Gastrocnemius medialis (tissue), 4 donors: Measurements from ENCODE around the gene CRTC3. TPM values are rescaled to one million over a fixed set of nuclear protein-coding genes. Genes with fewer than 3 reads are reported as not detected.
A peak's percentile ranks its signal among the peaks of the same experiment; 100 is the strongest.
"Not testable (repeated sequence)": the region's sequence is repeated elsewhere in the genome, so short reads cannot be mapped to it uniquely, and the experiment has no call there.

Experiments
- ATAC-seq, 2 donors: fragments of 150-250 bp; one replicate each; pipeline ENCODE4 v1.9.1; 2016
- DNase-seq, 2 donors: peaks; one replicate each; pipeline ENCODE4 v3.0.0-alpha.2; 2019
- H3K27ac ChIP-seq, 4 donors: fragments of 200-600 bp; sonication (generic); 1 replicate in 1 of 4; 2 replicates in 3 of 4; pipeline ENCODE4 v1.5.1; 2016 to 2018; ENCODE audit warnings: mild to moderate bottlenecking in 2 of 4, moderate library complexity in 1 of 4
- H3K27me3 ChIP-seq, 3 donors: fragments of 200-600 bp; sonication (generic) in 2 of 3; 1 replicate in 1 of 3; 2 replicates in 2 of 3; pipeline versions ENCODE4 v1.5.1 to v1.6.0; 2016 to 2019; ENCODE audit warnings: mild to moderate bottlenecking in 1 of 3, moderate library complexity in 1 of 3
- H3K36me3 ChIP-seq, 2 donors: fragments of 200-600 bp; sonication (generic) in 1 of 2; one replicate each; pipeline ENCODE4 v1.5.1; 2017 to 2018
- H3K4me1 ChIP-seq, 2 donors: fragments of 200-600 bp; sonication (generic) in 1 of 2; one replicate each; pipeline ENCODE4 v1.5.1; 2016 to 2017; ENCODE audit warnings: mild to moderate bottlenecking in 2 of 2
- H3K4me3 ChIP-seq, 4 donors: fragments of 200-600 bp; sonication (generic) in 3 of 4; 1 replicate in 1 of 4; 2 replicates in 3 of 4; pipeline ENCODE4 v1.5.1; 2016 to 2019; ENCODE audit warnings: mild to moderate bottlenecking in 2 of 4
- H3K9me3 ChIP-seq, 3 donors: fragments of 200-600 bp; sonication (generic) in 2 of 3; 1 replicate in 1 of 3; 2 replicates in 2 of 3; pipeline ENCODE4 v1.5.1; 2016 to 2019
- POLR2A ChIP-seq, 2 donors: fragments of 450-650 bp; IDR thresholded peaks; one replicate each; pipeline ENCODE4 v1.6.1; 2017; ENCODE audit warnings: antibody characterized with exemption in 2 of 2, mild to moderate bottlenecking in 2 of 2, moderate library complexity in 2 of 2
- in situ Hi-C, 4 donors: fragments of 200-750 bp; cut with MboI; loops; one replicate each; pipeline versions ENCODE4 v1.15.0 to v1.8.0; 2017; ENCODE audit warnings: low sequenced_read_pairs in 4 of 4
- intact Hi-C: fragments of 100-400 bp; cut with DNase I; formaldehyde crosslinking; loops from one replicate; pipeline ENCODE4 v1.15.1; 2023; ENCODE audit warnings: low total_unique reads
- total RNA-seq, 4 donors: library from RNA; depleted of rRNA; stranded (reverse); fragments of >200 nt; gene quantifications; one replicate each; pipeline versions ENCODE4 v1.1.0 to v1.2.3, GENCODE V29; 2016
- TF ChIP-seq, protein P1 (sequence below), 5 experiments: fragments of 450-650 bp in 3 of 5; fragments of 200-600 bp in 2 of 5; sonication (generic) in 2 of 5; IDR thresholded peaks in 4 of 5; conservative IDR thresholded peaks in 1 of 5; 1 replicate in 4 of 5; 2 replicates in 1 of 5; pipeline ENCODE4 v1.5.1; 2016 to 2019; ENCODE audit warnings: antibody characterized with exemption in 5 of 5, mild to moderate bottlenecking in 3 of 5, moderate library complexity in 3 of 5

CRTC3 gene
- total RNA-seq, 4 donors from 2014 or later = 20.7 to 41.4 (median 30.5) TPM

DNA sequence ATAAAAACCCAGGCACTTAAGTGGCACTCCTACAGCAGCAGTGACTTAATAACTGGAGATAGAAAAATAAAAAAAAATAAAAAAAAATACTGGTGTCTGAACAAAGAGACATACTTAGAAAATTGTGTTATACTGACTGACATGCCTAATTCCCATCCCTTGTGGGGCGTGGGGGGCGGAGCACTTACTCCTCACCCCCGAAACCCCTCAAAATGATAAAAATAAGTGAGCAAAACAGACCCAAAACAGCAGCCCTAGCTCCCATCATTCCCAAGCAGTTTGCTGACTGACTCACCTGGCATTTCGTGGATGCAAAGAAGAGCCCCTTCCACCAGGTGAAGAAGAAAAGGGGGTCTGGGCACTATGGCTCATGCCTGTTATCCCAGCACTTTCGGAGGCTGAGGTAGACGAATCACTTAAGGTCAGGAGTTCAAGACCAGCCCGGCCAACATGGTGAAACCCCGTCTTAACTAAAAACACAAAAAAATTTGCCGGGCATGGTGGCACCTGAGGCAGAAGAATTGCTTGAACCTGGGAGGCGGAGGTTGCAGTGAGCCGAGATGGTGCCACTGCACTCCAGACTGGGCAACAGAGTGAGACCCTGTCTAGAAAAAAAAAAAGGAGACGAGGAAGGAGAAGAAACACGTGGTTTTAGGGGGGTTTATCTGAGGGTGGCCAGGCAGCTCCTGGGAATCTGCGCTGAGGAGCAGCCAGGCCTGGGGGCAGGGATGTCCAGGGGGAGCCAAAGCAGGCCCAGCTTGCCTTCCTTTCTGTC, 136.6 kb downstream of the CRTC3 start:
- in situ Hi-C loops = no loop called here

DNA sequence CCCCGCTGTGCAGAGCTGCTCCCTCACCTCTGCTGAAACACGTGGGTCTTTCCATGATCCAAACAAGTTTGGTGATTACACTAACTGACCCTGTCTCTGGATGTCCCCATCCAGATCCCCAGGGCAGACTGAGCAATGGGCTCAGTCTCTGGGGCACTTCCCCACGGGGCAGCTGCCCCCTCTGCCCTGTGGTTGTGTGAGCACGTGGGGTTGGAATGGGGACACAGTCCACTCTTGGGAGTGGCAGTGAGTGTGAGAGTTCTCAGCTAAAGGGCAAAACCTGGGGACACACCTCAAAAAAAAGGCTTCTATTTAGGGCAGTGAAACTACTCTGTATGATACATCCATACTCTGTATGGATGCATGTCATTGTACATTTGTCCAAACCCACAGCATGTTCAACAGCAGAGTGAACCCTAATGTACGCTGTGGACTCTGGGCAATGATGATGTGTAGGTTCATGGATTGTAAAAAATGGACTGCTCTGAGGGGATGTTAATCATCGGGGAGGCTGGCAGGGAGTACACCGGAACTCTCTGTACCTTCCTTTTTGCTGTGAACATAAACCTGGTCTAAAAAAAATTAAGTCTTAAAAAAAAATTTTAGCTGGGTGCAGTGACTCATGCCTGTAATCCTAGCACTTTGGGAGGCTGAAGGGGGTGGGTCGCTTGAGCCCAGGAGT, 137.5 kb downstream of the CRTC3 start:
- in situ Hi-C loops = no loop called here
- Histone ChIP-seq H3K36me3 (no peaks in the 10 kb centered on the region), H3K4me1 (peaks cover 4 to 7% of the 10 kb centered on the region in 2 donors), H3K4me3 (no peak overlapping the region), H3K9me3 (no peaks in the 10 kb centered on the region), H3K27ac (peak overlapping the region in 1 of 4 donors; percentile 28), H3K27me3 (no peaks in the 10 kb centered on the region)
- no peak for DNase-seq
- no peak for TF ChIP-seq POLR2A (IDR thresholded peaks at IDR 0.05)
- TF ChIP-seq, protein P1, sequence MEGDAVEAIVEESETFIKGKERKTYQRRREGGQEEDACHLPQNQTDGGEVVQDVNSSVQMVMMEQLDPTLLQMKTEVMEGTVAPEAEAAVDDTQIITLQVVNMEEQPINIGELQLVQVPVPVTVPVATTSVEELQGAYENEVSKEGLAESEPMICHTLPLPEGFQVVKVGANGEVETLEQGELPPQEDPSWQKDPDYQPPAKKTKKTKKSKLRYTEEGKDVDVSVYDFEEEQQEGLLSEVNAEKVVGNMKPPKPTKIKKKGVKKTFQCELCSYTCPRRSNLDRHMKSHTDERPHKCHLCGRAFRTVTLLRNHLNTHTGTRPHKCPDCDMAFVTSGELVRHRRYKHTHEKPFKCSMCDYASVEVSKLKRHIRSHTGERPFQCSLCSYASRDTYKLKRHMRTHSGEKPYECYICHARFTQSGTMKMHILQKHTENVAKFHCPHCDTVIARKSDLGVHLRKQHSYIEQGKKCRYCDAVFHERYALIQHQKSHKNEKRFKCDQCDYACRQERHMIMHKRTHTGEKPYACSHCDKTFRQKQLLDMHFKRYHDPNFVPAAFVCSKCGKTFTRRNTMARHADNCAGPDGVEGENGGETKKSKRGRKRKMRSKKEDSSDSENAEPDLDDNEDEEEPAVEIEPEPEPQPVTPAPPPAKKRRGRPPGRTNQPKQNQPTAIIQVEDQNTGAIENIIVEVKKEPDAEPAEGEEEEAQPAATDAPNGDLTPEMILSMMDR (IDR thresholded peaks at IDR 0.05 in 4 of 5, conservative IDR thresholded peaks at IDR 0.05 in 1 of 5) = no peak
- intact Hi-C loops = no loop called here
- no peak for ATAC-seq

More for the DNA sequence above, 136.6 kb downstream of the CRTC3 start:
- TF ChIP-seq, protein P1 (IDR thresholded peaks at IDR 0.05 in 4 of 5, conservative IDR thresholded peaks at IDR 0.05 in 1 of 5) = no peak
- TF ChIP-seq POLR2A (IDR thresholded peaks at IDR 0.05) = no peak
- Histone ChIP-seq H3K9me3 (no peaks in the 10 kb centered on the region), H3K27me3 (no peaks in the 10 kb centered on the region), H3K36me3 (no peaks in the 10 kb centered on the region), H3K4me1 (peaks cover 8 to 15% of the 10 kb centered on the region in 2 donors), H3K4me3 (peak overlapping the region; percentile 68 to 94 (median 70)), H3K27ac (peak overlapping the region; percentile 81 to 87 (median 84))
- intact Hi-C loops = no loop called here
- ATAC-seq = no peak
- no peak for DNase-seq

DNA sequence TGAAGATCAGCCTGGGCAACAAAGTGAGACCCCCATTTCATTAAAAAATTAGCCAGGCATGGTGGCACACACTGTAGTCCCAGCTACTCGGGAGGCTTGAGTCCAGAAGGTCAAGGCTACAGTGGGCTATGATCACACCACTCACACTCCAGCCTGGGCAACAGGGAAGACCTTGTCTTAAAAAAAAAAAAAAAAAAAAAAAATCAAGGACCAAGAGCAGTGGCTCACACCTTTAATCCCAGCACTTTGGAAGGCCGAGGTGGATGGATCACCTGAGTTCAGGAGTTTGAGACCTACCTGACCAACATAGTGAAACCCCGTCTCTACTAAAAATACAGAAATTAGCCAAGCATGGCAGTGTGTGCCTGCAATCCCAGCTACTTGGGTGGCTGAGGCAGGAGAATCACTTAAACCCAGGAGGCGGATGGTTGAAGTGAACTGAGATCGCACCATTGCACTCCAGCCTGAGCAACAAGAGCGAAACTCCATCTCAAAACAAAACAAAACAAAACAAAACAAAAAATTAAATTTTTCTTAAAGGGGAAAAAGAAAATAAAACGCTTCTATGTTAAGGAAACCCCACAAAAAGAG, 138.1 kb downstream of the CRTC3 start:
- H3K27ac ChIP-seq, intact Hi-C loops, H3K36me3 ChIP-seq, H3K4me3 ChIP-seq, ATAC-seq, DNase-seq, H3K4me1 ChIP-seq, H3K27me3 ChIP-seq, H3K9me3 ChIP-seq, in situ Hi-C loops: not testable (repeated sequence)

DNA sequence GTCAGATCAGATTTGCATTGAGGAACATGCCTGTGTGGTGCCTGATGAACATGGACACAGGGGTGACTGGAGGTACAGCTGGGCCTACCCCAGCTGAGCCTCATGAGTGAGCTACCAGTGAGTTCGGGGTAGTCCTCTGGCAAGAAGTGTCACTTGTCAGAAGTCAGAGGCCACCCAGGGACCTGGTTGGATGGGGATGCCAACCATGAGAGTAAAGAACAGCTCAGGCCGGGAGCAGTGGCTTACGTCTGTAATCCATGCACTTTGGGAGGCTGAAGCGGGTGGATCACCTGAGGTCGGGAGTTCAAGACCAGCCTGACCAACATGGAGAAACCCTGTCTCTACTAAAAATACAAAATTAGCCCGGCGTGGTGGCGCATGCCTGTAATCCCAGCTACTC, 140.9 kb downstream of the CRTC3 start:
- ATAC-seq, H3K4me3 ChIP-seq, H3K27ac ChIP-seq, DNase-seq, in situ Hi-C loops, H3K4me1 ChIP-seq, H3K36me3 ChIP-seq, H3K9me3 ChIP-seq, intact Hi-C loops, H3K27me3 ChIP-seq: not testable (repeated sequence)

DNA sequence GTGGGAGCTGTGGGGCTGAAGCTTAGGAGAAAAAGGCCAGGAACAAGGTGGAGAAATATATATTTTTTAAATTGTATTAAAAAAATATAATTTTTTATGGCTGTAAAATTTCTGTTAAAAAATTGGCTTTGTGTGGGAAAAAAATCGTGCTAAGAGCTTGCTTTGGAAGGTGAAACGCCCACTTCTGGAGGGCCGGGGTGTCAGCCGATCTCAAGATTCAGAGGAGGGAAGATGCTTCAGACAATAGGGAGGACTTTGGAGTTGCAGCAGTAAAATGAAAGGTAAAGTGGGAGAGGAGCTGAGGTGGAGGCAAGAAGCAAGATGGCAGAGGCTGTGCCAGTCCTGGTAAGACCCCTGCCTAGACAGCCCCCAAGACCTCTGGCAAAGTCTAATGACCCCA, 141.5 kb downstream of the CRTC3 start:
- peaks cover under 1% of the 10 kb centered on the region in 2 donors for H3K4me1 ChIP-seq
- in situ Hi-C loops (no loop called here), intact Hi-C loops (no loop called here)
- no peaks in the 10 kb centered on the region for H3K9me3 ChIP-seq
- no peak overlapping the region for H3K27ac ChIP-seq
- H3K36me3 ChIP-seq = no peaks in the 10 kb centered on the region
- no peak for ATAC-seq
- TF ChIP-seq POLR2A (IDR thresholded peaks at IDR 0.05) = no peak
- TF ChIP-seq, protein P1 (IDR thresholded peaks at IDR 0.05 in 4 of 5, conservative IDR thresholded peaks at IDR 0.05 in 1 of 5) = no peak
- H3K4me3 ChIP-seq = no peak overlapping the region
- H3K27me3 ChIP-seq = no peaks in the 10 kb centered on the region
- no peak for DNase-seq

DNA sequence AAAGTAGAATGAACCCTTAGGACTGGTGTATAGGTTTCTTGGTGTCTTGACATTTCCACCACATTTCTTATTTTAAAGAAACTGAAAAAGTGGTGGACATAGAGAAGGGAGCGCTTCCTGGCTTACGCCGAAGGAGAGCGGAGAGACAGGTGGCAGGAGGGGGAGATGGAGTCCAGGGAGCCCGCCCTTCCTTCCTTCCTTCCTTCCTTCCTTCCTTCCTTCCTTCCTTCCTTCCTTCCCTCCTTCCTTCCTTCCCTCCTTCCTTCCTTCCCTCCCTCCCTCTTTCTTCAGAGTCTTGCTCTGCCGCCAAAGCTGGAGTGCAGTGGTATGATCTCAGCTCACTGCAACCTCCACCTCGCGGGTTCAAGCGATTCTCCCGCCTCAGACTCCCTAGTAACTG, 143.6 kb downstream of the CRTC3 start:
- intact Hi-C loops, H3K4me3 ChIP-seq, H3K27ac ChIP-seq, H3K4me1 ChIP-seq, H3K27me3 ChIP-seq, H3K36me3 ChIP-seq, DNase-seq, in situ Hi-C loops, ATAC-seq, H3K9me3 ChIP-seq: not testable (repeated sequence)
